B cell (primary cell): ENCODE results near the gene GNLY.

Experiments used
- CTCF ChIP-seq: fragments of 200-600 bp; IDR thresholded peaks from one replicate; pipeline ENCODE4 v1.8.0; 2022; ENCODE audit warnings: antibody characterized with exemption, mild to moderate bottlenecking
- EZH2 ChIP-seq: IDR thresholded peaks from 2 replicates; pipeline ENCODE4 v1.6.1; 2012; ENCODE audit warnings: borderline replicate concordance, low read depth, mild to moderate bottlenecking, moderate library complexity, low read length; ENCODE audit not compliant: insufficient read depth, poor library complexity, severe bottlenecking

DNA sequence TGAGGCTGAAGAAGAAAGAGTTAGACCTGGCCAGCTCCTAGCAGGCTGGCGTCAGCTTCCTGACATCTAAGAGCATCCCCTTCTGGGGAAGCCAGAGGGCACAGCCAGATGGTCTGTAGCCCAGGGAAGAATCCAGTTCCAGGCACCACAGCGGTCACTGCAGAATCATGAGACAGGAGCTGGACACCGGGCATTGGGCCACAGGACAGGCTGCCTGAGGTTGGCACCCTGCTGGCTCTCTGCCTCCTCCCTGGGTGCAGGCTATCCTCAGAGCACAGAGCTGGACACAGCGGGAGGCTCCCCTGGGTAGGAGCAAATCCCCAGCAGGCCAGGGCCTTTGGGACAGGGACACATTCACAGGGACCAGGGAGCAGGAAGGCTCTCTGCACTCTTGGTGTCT lies 39.9 kb downstream of the GNLY start:
- no peak for TF ChIP-seq CTCF
- no peak for TF ChIP-seq EZH2
